IMR-90 (cell line): ENCODE results near the gene MLKL. TPM values are rescaled to one million over a fixed set of nuclear protein-coding genes. Genes with fewer than 3 reads are reported as not detected.

ENCODE experiments used
- ATAC-seq: fragments of 200-7000 bp; cut with Tn5 transposase; 2 replicates; pipeline ENCODE4 v1.9.1; 2020; ENCODE audit warnings: low read depth, mild to moderate bottlenecking, moderate library complexity
- BruUV-seq: library from RNA; stranded (reverse); fragments of 400-500 nt; replicated peaks from 2 replicates; lab custom pipeline; 2021; lab: Mats Ljungman, UMichigan
- CTCF ChIA-PET: fragments of 300-600 bp; formaldehyde crosslinking; extraction: SDS; loops from one replicate; lab custom pipeline; 2021; ENCODE audit warnings: antibody characterized with exemption; lab: Yijun Ruan, JAX
- POLR2A ChIA-PET: fragments of 300-600 bp; sonication (Branson Sonifier 250); formaldehyde crosslinking; loops from one replicate; lab custom pipeline; 2022; ENCODE audit warnings: antibody characterized with exemption; ENCODE audit not compliant: unreplicated experiment; lab: Charles Lee
- DNase-seq: peaks from one replicate; pipeline ENCODE4 v3.0.0; 2013
- H2AFZ ChIP-seq: replicated peaks from 2 replicates; pipeline ENCODE3; 2013; ENCODE audit warnings: low read length, mild to moderate bottlenecking; ENCODE audit not compliant: poor library complexity
- H2AK5ac ChIP-seq: 2 replicates; pipeline ENCODE4 v1.6.1; 2013; ENCODE audit warnings: low read depth, low read length, inconsistent platforms
- H2AK9ac ChIP-seq: replicated peaks from 2 replicates; pipeline ENCODE3; 2013; ENCODE audit warnings: mild to moderate bottlenecking, low read depth, low read length, moderate library complexity; ENCODE audit not compliant: poor library complexity
- H2BK120ac ChIP-seq: 2 replicates; pipeline ENCODE4 v1.6.1; 2013; ENCODE audit warnings: low read depth, low read length, inconsistent platforms
- H2BK15ac ChIP-seq: 3 replicates; pipeline ENCODE4 v1.6.1; 2013; ENCODE audit warnings: low read depth, low read length, inconsistent platforms
- H2BK20ac ChIP-seq: 2 replicates; pipeline ENCODE4 v1.6.1; 2013; ENCODE audit warnings: low read depth, mild to moderate bottlenecking, inconsistent platforms, low read length, moderate library complexity
- H2BK5ac ChIP-seq: 2 replicates; pipeline ENCODE4 v1.6.1; 2013; ENCODE audit warnings: mild to moderate bottlenecking, low read depth, low read length, inconsistent platforms; ENCODE audit not compliant: poor library complexity, severe bottlenecking
- H3K14ac ChIP-seq: replicated peaks from 2 replicates; pipeline ENCODE4 v1.6.1; 2013; ENCODE audit warnings: low read depth, low read length, inconsistent platforms
- H3K18ac ChIP-seq: 2 replicates; pipeline ENCODE4 v1.6.1; 2013; ENCODE audit warnings: low read depth, low read length, control low read depth
- H3K23ac ChIP-seq: 2 replicates; pipeline ENCODE4 v1.6.1; 2013; ENCODE audit warnings: low read depth, low read length, inconsistent platforms
- H3K27ac ChIP-seq: 2 replicates; pipeline ENCODE4 v1.5.1; 2013; ENCODE audit warnings: mild to moderate bottlenecking, control low read depth, low read length; ENCODE audit not compliant: insufficient read depth
- H3K27me3 ChIP-seq: 2 replicates; pipeline ENCODE4 v1.6.1; 2013; ENCODE audit warnings: low read length; ENCODE audit not compliant: control insufficient read depth, insufficient read depth
- H3K36me3 ChIP-seq: 2 replicates; pipeline ENCODE4 v1.6.1; 2013; ENCODE audit warnings: low read length, mixed read lengths; ENCODE audit not compliant: control insufficient read depth, insufficient read depth
- H3K4ac ChIP-seq: 2 replicates; pipeline ENCODE4 v1.6.1; 2013; ENCODE audit warnings: low read depth, low read length, inconsistent platforms
- H3K4me1 ChIP-seq: 2 replicates; pipeline ENCODE4 v1.6.1; 2013; ENCODE audit warnings: low read length, mixed read lengths; ENCODE audit not compliant: control insufficient read depth, insufficient read depth
- H3K4me2 ChIP-seq: 2 replicates; pipeline ENCODE4 v1.6.1; 2013; ENCODE audit warnings: low read depth, mild to moderate bottlenecking, control low read depth, low read length, moderate library complexity
- H3K4me3 ChIP-seq: 2 replicates; pipeline ENCODE4 v1.5.1; 2013; ENCODE audit warnings: low read depth, mild to moderate bottlenecking, control low read depth, low read length, moderate library complexity; ENCODE audit not compliant: insufficient read depth
- H3K56ac ChIP-seq: 2 replicates; pipeline ENCODE4 v1.6.1; 2013; ENCODE audit warnings: low read length, inconsistent platforms; ENCODE audit not compliant: insufficient read depth; ENCODE audit errors: extremely low read depth
- H3K79me1 ChIP-seq, 2 experiments: 2 replicates each; pipeline ENCODE4 v1.6.1; 2013; ENCODE audit warnings: low read length in 2 of 2, inconsistent platforms in 1 of 2, low read depth in 1 of 2
- H3K9ac ChIP-seq: 2 replicates; pipeline ENCODE4 v1.6.1; 2013; ENCODE audit warnings: low read depth, low read length, control low read depth
- H3K9me1 ChIP-seq: 2 replicates; pipeline ENCODE4 v1.6.1; 2013; ENCODE audit warnings: low read length, inconsistent platforms; ENCODE audit not compliant: insufficient read depth
- H3K9me3 ChIP-seq: 2 replicates; pipeline ENCODE4 v1.6.1; 2013; ENCODE audit warnings: low read length; ENCODE audit not compliant: control insufficient read depth, insufficient read depth
- H4K20me1 ChIP-seq: 2 replicates; pipeline ENCODE4 v1.6.1; 2013; ENCODE audit warnings: low read length, inconsistent platforms; ENCODE audit not compliant: insufficient read depth
- H4K5ac ChIP-seq: 2 replicates; pipeline ENCODE4 v1.6.1; 2013; ENCODE audit warnings: mild to moderate bottlenecking, low read depth, low read length, control low read depth
- H4K8ac ChIP-seq, 2 experiments: 2 replicates each; pipeline ENCODE4 v1.6.1; 2013; ENCODE audit warnings: low read depth in 2 of 2, low read length in 2 of 2, control low read depth in 1 of 2, inconsistent platforms in 1 of 2
- H4K91ac ChIP-seq: 2 replicates; pipeline ENCODE4 v1.6.1; 2013; ENCODE audit warnings: low read depth, low read length, inconsistent platforms; ENCODE audit not compliant: insufficient read depth
- BHLHE40 ChIP-seq: fragments of 150-350 bp; IDR thresholded peaks from 2 replicates; pipeline ENCODE4 v1.6.1; 2016; ENCODE audit warnings: mild to moderate bottlenecking, low read depth, low read length
- CEBPB ChIP-seq: IDR thresholded peaks from 2 replicates; pipeline ENCODE4 v1.6.1; 2012; ENCODE audit warnings: low read depth, low read length, improper control_type of control experiment
- CHD1 ChIP-seq: IDR thresholded peaks from 2 replicates; pipeline ENCODE4 v1.6.1; 2012; ENCODE audit warnings: low read depth, low read length, improper control_type of control experiment
- FOS ChIP-seq: fragments of 150-350 bp; IDR thresholded peaks from 2 replicates; pipeline ENCODE4 v1.6.1; 2016; ENCODE audit warnings: low read depth, low read length
- MAFK ChIP-seq: IDR thresholded peaks from 2 replicates; pipeline ENCODE4 v1.6.1; 2012; ENCODE audit warnings: low read depth, low read length, improper control_type of control experiment
- MAZ ChIP-seq: IDR thresholded peaks from 2 replicates; pipeline ENCODE4 v1.6.1; 2012; ENCODE audit warnings: low read depth, mild to moderate bottlenecking, low read length, improper control_type of control experiment, moderate library complexity, borderline replicate concordance
- MXI1 ChIP-seq: IDR thresholded peaks from 2 replicates; pipeline ENCODE4 v1.6.1; 2012; ENCODE audit warnings: low read depth, mild to moderate bottlenecking, low read length, moderate library complexity, borderline replicate concordance
- NFE2L2 ChIP-seq: fragments of 150-350 bp; IDR thresholded peaks from 2 replicates; pipeline ENCODE4 v1.6.1; 2016; ENCODE audit warnings: low read depth, mild to moderate bottlenecking, low read length
- POLR2A ChIP-seq: IDR thresholded peaks from 2 replicates; pipeline ENCODE4 v1.6.1; 2012; ENCODE audit warnings: mild to moderate bottlenecking, low read depth, low read length
- RAD21 ChIP-seq: IDR thresholded peaks from 2 replicates; pipeline ENCODE4 v1.6.1; 2012; ENCODE audit warnings: low read length, improper control_type of control experiment
- RCOR1 ChIP-seq: IDR thresholded peaks from 2 replicates; pipeline ENCODE4 v1.6.1; 2012; ENCODE audit warnings: mild to moderate bottlenecking, low read length, improper control_type of control experiment; ENCODE audit not compliant: insufficient replicate concordance
- RFX5 ChIP-seq: IDR thresholded peaks from 2 replicates; pipeline ENCODE4 v1.8.0; 2012; ENCODE audit warnings: low read depth, mild to moderate bottlenecking, low read length, moderate library complexity
- SMC3 ChIP-seq: fragments of 150-350 bp; IDR thresholded peaks from 2 replicates; pipeline ENCODE4 v1.6.1; 2016; ENCODE audit warnings: low read depth, mild to moderate bottlenecking, antibody characterized with exemption, low read length, moderate library complexity
- WGBS, 2 experiments: methylation state at CpG; one replicate each; pipeline versions ENCODE4 v1.1.5 to v1.1.7; 2013; ENCODE audit warnings: missing lambda C conversion rate in 2 of 2; ENCODE audit not compliant: insufficient read length in 1 of 2; ENCODE audit errors: extremely low coverage in 2 of 2; 5-methylcytosine and 5-hydroxymethylcytosine counted together
- dilution Hi-C: fragments of 300-500 bp; cut with HindIII; formaldehyde crosslinking; loops from one replicate; pipeline ENCODE4 v1.14.3; 2018; ENCODE audit warnings: low sequenced_read_pairs; ENCODE audit not compliant: unreplicated experiment
- in situ Hi-C: fragments of 300-500 bp; cut with MboI; formaldehyde crosslinking; loops from 3 replicates; pipeline ENCODE4 v1.14.3; 2019; ENCODE audit warnings: low sequenced_read_pairs, inconsistent platforms, mixed read lengths
- intact Hi-C: fragments of 100-400 bp; cut with micrococcal nuclease; formaldehyde crosslinking; loops from 2 replicates; pipeline ENCODE4 v1.10.0; 2022
- polyA plus RNA-seq, 3 experiments: library from polyadenylated mRNA; depleted of rRNA; stranded (reverse); fragments of >200 nt; gene quantifications; 2 replicates each; pipeline ENCODE4 v1.2.3, GENCODE V29; 2012; ENCODE audit warnings: low replicate concordance in 1 of 3
- total RNA-seq: library from RNA; depleted of rRNA; stranded (reverse); fragments of >200 nt; gene quantifications from 2 replicates; pipeline ENCODE4 v1.2.3, GENCODE V29; 2012
- TF ChIP-seq, protein P1 (sequence below): fragments of 150-350 bp; IDR thresholded peaks from 2 replicates; pipeline ENCODE4 v1.6.1; 2016; ENCODE audit warnings: low read depth, mild to moderate bottlenecking, low read length, moderate library complexity, borderline replicate concordance
- TF ChIP-seq, protein P2 (sequence below): fragments of 150-350 bp; IDR thresholded peaks from 2 replicates; pipeline ENCODE4 v1.6.1; 2017; ENCODE audit warnings: mild to moderate bottlenecking, antibody characterized with exemption, low read length, low read depth
- TF ChIP-seq, protein P3 (sequence below): conservative IDR thresholded peaks from 2 replicates; pipeline ENCODE4 v1.5.1; 2012; ENCODE audit warnings: mild to moderate bottlenecking, low read depth, low read length, improper control_type of control experiment

The MLKL gene
- total and polyA plus RNA-seq, 2 of the 4 experiments (the other 2 are of a cell fraction), result 3.6 to 4.5 TPM

GRCh38 chr16:74673876-74674275 lies 26.8 kb downstream of the MLKL start:
- H3K9ac ChIP-seq, result no peak overlapping the region
- H2BK20ac ChIP-seq, result no peak overlapping the region
- dilution Hi-C loops, result no loop called here
- no peak overlapping the region for H4K91ac ChIP-seq
- intact Hi-C loops, result no loop called here
- ChIA-PET CTCF (interaction anchor here (0.6 kb wide), 1 partner anchor 181 kb away, joined by 5 read pairs; no protein-coding TSS in a partner anchor), POLR2A (no interaction called here)
- H3K27ac ChIP-seq, result no peak overlapping the region
- H4K5ac ChIP-seq, result no peak overlapping the region
- H3K4me1 ChIP-seq, result no peaks in the 10 kb centered on the region
- no peak overlapping the region for H2AK9ac ChIP-seq
- no peak overlapping the region for H2AFZ ChIP-seq
- H3K9me3 ChIP-seq, result no peaks in the 10 kb centered on the region
- no peak overlapping the region for H2BK5ac ChIP-seq
- no peak overlapping the region for H2BK120ac ChIP-seq
- H2AK5ac ChIP-seq, result no peak overlapping the region
- WGBS, 2 experiments, result 80% methylated on average over 1 of the region's 3 CpGs; no CpG with 5 or more reads in 1 of the 2 experiments
- DNase-seq (no peak), ATAC-seq (no peak)
- TF ChIP-seq BHLHE40, result no peak
- TF ChIP-seq RCOR1, result no peak
- no peak for TF ChIP-seq SMC3
- no peak for TF ChIP-seq CHD1
- TF ChIP-seq, protein P1, sequence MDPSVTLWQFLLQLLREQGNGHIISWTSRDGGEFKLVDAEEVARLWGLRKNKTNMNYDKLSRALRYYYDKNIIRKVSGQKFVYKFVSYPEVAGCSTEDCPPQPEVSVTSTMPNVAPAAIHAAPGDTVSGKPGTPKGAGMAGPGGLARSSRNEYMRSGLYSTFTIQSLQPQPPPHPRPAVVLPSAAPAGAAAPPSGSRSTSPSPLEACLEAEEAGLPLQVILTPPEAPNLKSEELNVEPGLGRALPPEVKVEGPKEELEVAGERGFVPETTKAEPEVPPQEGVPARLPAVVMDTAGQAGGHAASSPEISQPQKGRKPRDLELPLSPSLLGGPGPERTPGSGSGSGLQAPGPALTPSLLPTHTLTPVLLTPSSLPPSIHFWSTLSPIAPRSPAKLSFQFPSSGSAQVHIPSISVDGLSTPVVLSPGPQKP, result no peak
- no peak for TF ChIP-seq POLR2A
- TF ChIP-seq, protein P2, sequence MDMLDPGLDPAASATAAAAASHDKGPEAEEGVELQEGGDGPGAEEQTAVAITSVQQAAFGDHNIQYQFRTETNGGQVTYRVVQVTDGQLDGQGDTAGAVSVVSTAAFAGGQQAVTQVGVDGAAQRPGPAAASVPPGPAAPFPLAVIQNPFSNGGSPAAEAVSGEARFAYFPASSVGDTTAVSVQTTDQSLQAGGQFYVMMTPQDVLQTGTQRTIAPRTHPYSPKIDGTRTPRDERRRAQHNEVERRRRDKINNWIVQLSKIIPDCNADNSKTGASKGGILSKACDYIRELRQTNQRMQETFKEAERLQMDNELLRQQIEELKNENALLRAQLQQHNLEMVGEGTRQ, result no peak
- no peak for TF ChIP-seq CEBPB
- no peak for TF ChIP-seq MAZ
- TF ChIP-seq RFX5, result no peak
- TF ChIP-seq MAFK, result no peak
- no peak for TF ChIP-seq NFE2L2
- no peak for TF ChIP-seq FOS
- no peak for TF ChIP-seq MXI1
- no peak for TF ChIP-seq RAD21
- TF ChIP-seq, protein P3, sequence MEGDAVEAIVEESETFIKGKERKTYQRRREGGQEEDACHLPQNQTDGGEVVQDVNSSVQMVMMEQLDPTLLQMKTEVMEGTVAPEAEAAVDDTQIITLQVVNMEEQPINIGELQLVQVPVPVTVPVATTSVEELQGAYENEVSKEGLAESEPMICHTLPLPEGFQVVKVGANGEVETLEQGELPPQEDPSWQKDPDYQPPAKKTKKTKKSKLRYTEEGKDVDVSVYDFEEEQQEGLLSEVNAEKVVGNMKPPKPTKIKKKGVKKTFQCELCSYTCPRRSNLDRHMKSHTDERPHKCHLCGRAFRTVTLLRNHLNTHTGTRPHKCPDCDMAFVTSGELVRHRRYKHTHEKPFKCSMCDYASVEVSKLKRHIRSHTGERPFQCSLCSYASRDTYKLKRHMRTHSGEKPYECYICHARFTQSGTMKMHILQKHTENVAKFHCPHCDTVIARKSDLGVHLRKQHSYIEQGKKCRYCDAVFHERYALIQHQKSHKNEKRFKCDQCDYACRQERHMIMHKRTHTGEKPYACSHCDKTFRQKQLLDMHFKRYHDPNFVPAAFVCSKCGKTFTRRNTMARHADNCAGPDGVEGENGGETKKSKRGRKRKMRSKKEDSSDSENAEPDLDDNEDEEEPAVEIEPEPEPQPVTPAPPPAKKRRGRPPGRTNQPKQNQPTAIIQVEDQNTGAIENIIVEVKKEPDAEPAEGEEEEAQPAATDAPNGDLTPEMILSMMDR, result no peak
- peaks cover 3% of the 10 kb centered on the region for H3K36me3 ChIP-seq
- no peak overlapping the region for H3K4me2 ChIP-seq
- BruUV-seq, result no TSS peak
- H2BK15ac ChIP-seq, result no peak overlapping the region
- no peaks in the 10 kb centered on the region for H4K20me1 ChIP-seq
- no peak overlapping the region for H3K56ac ChIP-seq
- no peaks in the 10 kb centered on the region; a peak in 1 of 4 replicates for H3K79me1 ChIP-seq
- H3K4me3 ChIP-seq, result no peak overlapping the region
- H3K9me1 ChIP-seq, result no peaks in the 10 kb centered on the region
- H3K23ac ChIP-seq, result no peak overlapping the region
- no peak overlapping the region for H3K18ac ChIP-seq
- no peaks in the 10 kb centered on the region for H3K27me3 ChIP-seq
- in situ Hi-C loops, result no loop called here
- no peak overlapping the region for H3K4ac ChIP-seq
- H4K8ac ChIP-seq, result no peak overlapping the region
- H3K14ac ChIP-seq, result no peak overlapping the region
